ENCODE data around the gene NBAS.

The NBAS gene

GRCh38 chr2:15591692-15592463, 30.7 kb upstream of the NBAS start, which contains the start of gene DDX1:
Gene DDX1 (plus strand): TSS chr2:15591868. CDS start chr2:15591934, 66 bp downstream.
- DNase-seq (ENCODE audit: low spot score) (peak; percentile 88), FAIRE-seq (no peak)

GRCh38 chr2:15591373-15591691, 30.2 kb upstream of the NBAS start:
- DNase-seq (ENCODE audit: low spot score) = no peak
- FAIRE-seq = no peak

- DNase-seq (ENCODE audit: low spot score) (peak; percentile 64), FAIRE-seq (no peak)
Observed at GRCh38 chr2:15588329-15588919, 27.3 kb upstream of the NBAS start.

GRCh38 chr2:15584767-15585469, 23.8 kb upstream of the NBAS start:
- no peak for DNase-seq (ENCODE audit: low spot score)
- FAIRE-seq = peak; percentile 9

GRCh38 chr2:15584316-15584715, 23.2 kb upstream of the NBAS start:
- FAIRE-seq = no peak
- no peak for DNase-seq (ENCODE audit: low spot score)

- DNase-seq (ENCODE audit: low spot score) (no peak), FAIRE-seq (no peak)
Observed at GRCh38 chr2:15583826-15584225, 22.7 kb upstream of the NBAS start.

GRCh38 chr2:15582710-15583357, 21.7 kb upstream of the NBAS start:
- DNase-seq (ENCODE audit: low spot score) (no peak), FAIRE-seq (no peak)

GRCh38 chr2:15580451-15580850, 19.3 kb upstream of the NBAS start:
- no peak for FAIRE-seq
- no peak for DNase-seq (ENCODE audit: low spot score)

- FAIRE-seq (no peak), DNase-seq (ENCODE audit: low spot score) (no peak)
Observed at GRCh38 chr2:15579641-15580040, 18.5 kb upstream of the NBAS start.

- FAIRE-seq (peak; percentile 20), DNase-seq (ENCODE audit: low spot score) (peak; percentile 78)
Observed at GRCh38 chr2:15577071-15577735, 16.1 kb upstream of the NBAS start.

- DNase-seq (ENCODE audit: low spot score) (no peak), FAIRE-seq (no peak)
Observed at GRCh38 chr2:15571729-15572128, 10.6 kb upstream of the NBAS start.

GRCh38 chr2:15570104-15570503, 9.0 kb upstream of the NBAS start:
- no peak for FAIRE-seq
- no peak for DNase-seq (ENCODE audit: low spot score)

- DNase-seq (ENCODE audit: low spot score) (no peak), FAIRE-seq (no peak)
Observed at GRCh38 chr2:15568874-15569273, 7.7 kb upstream of the NBAS start.

GRCh38 chr2:15566912-15567311, 5.8 kb upstream of the NBAS start:
- FAIRE-seq = no peak

GRCh38 chr2:15565994-15566671, 5.0 kb upstream of the NBAS start:
- FAIRE-seq (no peak), DNase-seq (ENCODE audit: low spot score) (no peak)

More at GRCh38 chr2:15566912-15567311, 5.8 kb upstream of the NBAS start:
- no peak for DNase-seq (ENCODE audit: low spot score)

- no peak for DNase-seq (ENCODE audit: low spot score)
- no peak for FAIRE-seq
Observed at GRCh38 chr2:15565392-15565791, 4.3 kb upstream of the NBAS start.

GRCh38 chr2:15563227-15564100, 2.3 kb upstream of the NBAS start:
- no peak for FAIRE-seq

GRCh38 chr2:15562354-15563031, 1.4 kb upstream of the NBAS start:
- DNase-seq (ENCODE audit: low spot score) (no peak), FAIRE-seq (no peak)

More at GRCh38 chr2:15563227-15564100, 2.3 kb upstream of the NBAS start:
- no peak for DNase-seq (ENCODE audit: low spot score)

Data from urothelium cell line (cell line).